Left cardiac atrium (tissue), 4 donors: Measurements from ENCODE around the gene PPFIA2. TPM values are rescaled to one million over a fixed set of nuclear protein-coding genes. Genes with fewer than 3 reads are reported as not detected.

Experiments used
- ATAC-seq, 2 donors: fragments of 200-7000 bp; cut with Tn5 transposase; one replicate each; pipeline ENCODE4 v1.9.1; 2020; ENCODE audit warnings: mild to moderate bottlenecking in 2 of 2, moderate library complexity in 2 of 2
- DNase-seq: peaks from one replicate; pipeline ENCODE4 v3.0.0-alpha.2; 2020
- intact Hi-C, 2 donors: fragments of 100-400 bp; cut with DNase I; formaldehyde crosslinking; loops; one replicate each; pipeline versions ENCODE4 v1.14.1 to v1.15.1; 2022 to 2023
- total RNA-seq, 2 donors: library from RNA; stranded (reverse); fragmentation: NEBNext Ultra II Directional; extraction: Animal tissue kit (Norgen Biotek cat#: 25700); gene quantifications; one replicate each; pipeline ENCODE4 v1.2.1, GENCODE V29; 2021
- donor health status: DM: no; HTN: yes; CAD: no.
- donor health status: DM: no; HTN: yes; CAD: no; lungs with severe emphysema.
- donor health status: DM: yes; HTN: yes; CAD: no.
- donor health status: Dilated cardiomyopathy.

PPFIA2 gene
- total RNA-seq, 2 donors from 2014 or later: 0.35 to 1.3 TPM

DNA sequence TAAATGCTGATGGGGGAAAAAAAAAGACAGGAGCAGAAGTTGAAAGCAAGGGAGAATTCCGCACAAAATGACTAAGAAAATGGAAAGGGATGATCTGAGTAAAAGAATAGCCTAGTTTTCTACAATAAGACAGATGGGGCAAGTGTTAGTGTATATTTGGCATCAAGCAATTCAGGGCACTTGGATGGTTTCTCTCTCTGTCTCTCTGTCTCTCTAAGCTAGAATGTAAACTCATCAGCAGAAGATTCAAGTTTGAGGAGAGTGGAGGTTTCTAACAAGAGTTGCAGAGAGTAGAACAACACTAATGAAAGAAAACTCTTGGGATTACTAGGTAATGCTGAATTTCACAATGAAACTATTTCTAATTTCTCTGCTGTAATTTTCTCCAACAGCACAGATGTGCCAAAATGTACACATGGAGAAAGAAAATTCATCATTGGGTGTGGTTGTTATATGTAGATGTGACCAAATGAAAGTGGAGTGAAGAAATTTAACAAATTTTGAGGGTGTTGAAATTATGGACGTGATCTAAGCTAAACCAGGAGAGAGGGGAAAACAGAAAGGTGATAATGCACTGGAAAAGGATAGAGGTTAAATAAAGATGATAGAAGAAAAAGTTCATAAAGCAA is 444.1 kb downstream of the PPFIA2 start:
- ATAC-seq (no peak), DNase-seq (no peak)
- intact Hi-C loops: no loop called here

DNA sequence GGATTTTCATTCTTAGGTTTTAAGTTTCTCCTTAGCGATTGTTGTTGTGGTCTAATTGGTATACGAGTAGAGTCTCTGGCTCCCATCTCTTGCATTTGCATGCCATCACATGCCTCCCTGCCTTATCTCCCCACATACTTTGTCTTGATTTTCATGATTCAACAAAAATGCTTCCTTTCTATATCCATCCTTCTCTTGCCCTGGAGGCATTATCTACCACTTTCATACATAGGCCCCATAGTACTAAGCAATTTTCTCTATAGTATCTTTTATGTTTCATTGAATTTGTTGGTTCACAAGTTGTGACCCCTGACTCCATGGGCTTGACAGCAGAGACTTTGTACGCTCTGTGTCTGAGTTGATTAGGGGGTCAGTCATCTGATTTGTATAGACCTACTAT is 455.2 kb downstream of the PPFIA2 start:
- DNase-seq (no peak), ATAC-seq (no peak)
- intact Hi-C loops: no loop called here

DNA sequence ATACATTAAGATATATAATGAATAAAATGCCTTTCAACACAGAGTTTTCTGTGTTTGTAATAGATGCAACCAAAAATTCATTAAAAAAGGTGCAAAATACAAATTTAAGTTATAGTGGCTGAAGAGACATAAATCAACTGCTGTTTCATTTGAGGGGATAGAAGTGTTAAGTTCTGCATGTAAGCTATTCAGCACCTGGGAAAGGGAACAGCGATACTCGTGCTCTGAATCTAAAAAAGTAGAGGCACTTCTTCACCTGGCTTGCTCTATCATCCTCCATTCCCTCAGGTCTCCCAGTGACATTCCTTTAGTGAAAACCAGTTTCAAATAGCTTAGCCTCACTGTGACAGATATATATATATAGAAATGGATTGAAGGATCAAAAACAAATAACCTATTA is 458.7 kb downstream of the PPFIA2 start:
- DNase-seq: no peak
- intact Hi-C loops: no loop called here
- no peak for ATAC-seq

DNA sequence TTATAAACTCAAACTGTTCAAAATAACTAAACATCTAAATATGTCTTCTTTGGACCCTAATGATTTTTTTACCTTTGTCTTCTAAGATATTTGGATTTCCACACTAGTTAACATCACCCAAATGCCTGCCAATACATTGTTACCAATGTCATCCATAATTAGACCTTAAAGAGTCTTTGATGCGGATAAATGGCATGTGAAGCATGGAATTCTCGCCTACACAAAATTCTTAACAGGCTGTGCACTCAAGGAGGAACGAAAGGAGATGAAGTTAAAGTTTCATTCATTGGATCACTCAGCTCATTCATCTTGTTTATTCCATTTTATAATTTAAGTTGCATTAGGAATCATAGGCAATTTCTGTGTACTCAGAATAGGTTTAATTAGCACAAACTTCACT is 461.5 kb downstream of the PPFIA2 start:
- DNase-seq (no peak), ATAC-seq (no peak)
- intact Hi-C loops: no loop called here

DNA sequence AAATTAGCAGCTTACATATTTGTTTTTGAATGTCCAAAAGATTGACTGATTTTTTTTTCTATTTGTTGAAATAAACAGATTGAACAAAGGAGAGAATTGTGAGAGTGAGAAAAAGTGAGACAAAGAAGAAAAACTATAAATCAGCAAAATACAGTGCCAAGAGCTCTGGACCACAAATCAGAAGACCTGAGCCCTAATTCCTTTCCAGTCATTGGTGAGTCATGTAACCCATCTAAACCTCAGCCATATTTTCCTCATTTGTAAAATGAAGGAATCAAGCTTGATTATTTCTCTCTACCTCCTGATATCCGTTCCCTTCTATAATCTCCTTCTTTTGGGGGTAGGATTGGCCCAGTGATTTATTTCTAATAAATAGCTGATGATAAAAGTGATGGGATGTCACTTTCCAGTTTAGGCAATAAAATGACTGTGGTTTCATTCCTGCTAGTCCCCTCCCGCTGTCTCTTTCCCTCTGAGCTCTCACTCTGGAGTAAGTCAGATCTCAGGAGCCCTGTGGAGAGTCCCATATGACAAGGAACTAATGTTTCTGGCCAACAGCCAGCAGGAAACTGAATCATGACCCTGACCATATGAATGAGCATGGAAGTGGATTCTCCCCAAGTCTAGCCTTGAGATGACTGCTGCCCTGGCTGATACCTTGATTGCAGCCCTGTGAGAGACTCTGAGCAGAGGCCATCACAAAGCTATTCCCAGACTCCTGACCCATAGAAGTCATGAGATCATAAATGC is 462.4 kb downstream of the PPFIA2 start:
- DNase-seq (no peak), ATAC-seq (no peak)
- intact Hi-C loops: no loop called here

DNA sequence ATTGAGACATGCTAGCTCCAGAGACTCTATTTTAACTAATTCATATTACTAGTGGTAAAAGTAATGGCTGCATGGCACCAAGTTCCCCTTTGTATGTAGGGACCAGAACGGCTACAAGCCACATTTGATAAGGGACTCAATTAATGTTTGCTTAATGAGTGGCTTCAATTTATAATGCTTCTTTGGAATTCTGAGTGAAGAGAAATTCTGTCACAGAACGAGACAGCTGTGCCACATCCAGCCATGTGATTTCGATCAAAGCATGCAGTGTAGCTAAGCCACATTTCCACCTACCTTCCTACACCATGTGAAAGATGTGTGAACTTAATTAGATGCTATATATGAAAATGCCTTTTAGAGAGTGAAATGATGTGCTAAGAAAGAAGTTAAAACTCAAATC is 463.9 kb downstream of the PPFIA2 start:
- no peak for ATAC-seq
- intact Hi-C loops: no loop called here
- no peak for DNase-seq

DNA sequence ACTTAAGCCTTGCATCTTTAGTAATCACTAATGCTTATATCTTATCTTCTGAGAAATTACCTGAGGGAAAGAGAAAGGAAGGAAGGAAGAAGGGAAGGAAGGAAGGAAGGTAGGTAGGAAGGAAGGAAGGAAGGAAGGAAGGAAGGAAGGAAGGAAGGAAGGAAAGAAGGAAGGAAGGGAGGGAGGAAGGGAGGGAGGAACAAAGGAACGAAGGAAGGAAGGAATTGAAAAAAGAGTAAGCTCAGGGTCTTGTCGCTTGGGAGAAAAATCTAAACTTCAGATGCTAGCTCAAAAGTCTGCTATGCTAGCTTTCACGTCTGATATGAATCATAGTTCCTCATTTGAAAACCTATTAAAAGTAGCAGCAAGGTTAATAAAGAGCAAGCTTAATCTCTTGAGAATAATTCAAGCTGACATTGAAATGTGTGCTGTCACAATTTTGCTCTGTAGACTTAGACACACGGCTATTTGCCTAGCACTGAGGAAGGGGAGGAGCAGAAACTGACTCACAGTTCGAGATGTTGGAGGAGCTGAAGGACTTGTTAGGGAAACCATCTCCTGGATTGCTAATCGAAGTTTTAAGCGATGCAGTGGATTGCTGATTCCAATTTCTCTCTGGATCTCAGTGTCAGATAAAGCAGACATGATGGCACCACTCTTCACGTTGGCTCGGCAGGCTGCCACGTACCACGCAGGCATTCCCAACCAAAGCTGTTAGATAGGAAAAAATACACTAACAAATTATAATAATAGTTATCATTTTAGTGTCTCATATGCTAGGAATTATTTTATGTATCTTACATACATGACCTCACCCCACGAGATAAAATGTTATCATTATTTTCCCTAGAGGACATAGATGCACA is 464.6 kb downstream of the PPFIA2 start:
- intact Hi-C loops: no loop called here
- no peak for DNase-seq

DNA sequence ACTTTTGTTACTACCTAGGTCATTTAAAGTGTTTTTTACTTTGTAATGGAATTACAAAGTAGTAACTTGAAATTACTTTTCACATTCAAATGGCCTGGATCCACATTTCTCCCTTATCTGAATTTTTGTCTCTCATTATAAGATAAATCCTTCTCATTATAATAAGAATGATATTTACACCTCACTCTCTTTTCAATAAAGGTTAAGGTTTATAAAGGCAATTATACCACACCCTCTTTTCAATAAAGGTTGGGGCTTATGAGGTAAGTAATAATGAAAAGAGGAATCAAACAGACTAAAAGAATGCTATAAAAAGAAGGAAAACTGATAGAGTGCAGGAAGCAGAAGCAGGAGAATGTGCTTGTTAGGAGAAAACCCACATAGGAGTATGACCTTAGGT is 470.5 kb downstream of the PPFIA2 start:
- no peak for ATAC-seq
- intact Hi-C loops: no loop called here
- no peak for DNase-seq

More for the DNA sequence above, 464.6 kb downstream of the PPFIA2 start:
- no peak for ATAC-seq

DNA sequence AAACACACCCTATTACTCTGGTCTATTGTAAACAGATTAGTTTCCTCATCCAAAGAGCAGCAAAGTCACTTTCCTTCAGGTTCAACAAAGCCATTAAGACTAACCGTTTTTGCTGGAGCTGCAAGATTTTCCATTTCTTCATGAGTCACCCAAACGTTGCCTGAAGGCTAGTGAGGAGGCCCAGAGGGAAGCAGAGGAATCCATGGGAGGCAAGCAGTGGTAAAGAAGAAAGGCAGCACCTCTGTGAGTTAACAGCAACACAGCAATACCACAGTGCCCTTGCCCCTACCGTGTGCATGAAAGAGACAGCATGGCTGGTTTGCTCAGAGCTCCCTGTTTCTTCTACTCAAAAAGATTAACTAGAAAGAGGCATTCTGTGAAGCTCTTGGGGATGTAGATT is 475.0 kb downstream of the PPFIA2 start:
- ATAC-seq (no peak), DNase-seq (no peak)
- intact Hi-C loops: no loop called here

DNA sequence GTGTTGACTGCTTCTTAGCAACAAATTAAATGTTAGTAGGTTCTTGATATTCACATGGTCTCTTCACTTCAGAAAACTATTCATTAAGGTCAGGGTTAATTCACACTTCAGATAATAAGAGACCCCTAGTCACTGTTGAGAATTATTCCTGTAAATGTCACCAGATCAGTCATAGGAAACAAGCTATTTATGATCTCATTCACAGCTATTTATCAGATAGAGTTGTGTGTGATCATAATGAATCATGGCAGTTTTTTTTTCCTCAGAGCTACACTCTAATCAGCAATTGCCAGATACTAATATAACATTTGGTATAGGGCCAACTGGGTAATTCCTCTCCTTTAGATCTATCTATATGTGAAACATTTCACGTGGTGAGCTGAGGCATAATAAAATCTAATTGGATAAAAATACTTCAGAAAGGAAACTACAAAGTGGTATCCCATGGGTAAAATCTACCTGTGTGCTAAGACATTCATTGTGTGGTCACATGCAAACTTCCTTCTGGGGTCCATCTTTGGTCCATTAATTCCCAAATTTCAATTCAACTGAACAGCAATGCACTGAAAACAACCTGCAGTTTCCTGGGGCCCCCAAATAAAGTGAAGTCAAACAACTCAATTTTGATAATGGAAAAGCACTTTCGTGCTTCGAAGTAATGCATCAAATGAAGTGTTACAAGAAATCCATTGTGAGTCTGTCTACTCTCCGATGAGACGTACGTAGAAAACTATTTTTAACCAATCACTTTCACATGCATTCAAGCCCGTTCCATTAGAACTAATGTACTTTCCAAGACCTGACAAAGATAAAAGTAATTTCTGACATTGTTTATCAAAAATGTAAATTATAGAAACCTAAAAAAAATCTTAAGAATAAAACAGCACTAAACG is 484.3 kb downstream of the PPFIA2 start:
- intact Hi-C loops: no loop called here
- ATAC-seq (no peak), DNase-seq (no peak)

DNA sequence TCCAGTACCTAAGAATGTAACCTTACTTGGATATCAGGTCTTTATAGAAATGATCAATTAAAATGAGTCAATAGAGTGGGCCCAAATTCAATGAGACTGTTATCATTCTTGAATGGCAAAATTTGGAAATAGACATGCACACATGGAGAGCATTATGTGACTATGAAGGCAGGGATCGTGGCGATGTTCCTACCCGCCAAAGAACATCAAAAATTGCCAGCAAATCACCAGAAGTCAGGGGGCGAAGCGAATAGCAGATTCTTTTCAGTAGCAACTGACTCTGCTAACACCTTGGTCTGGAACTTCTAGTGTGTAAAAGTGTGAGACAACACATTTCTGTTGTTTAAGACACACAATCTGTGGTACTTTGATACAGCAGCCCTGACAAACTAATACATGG is 488.8 kb downstream of the PPFIA2 start:
- intact Hi-C loops: no loop called here
- ATAC-seq: no peak
- DNase-seq: no peak

DNA sequence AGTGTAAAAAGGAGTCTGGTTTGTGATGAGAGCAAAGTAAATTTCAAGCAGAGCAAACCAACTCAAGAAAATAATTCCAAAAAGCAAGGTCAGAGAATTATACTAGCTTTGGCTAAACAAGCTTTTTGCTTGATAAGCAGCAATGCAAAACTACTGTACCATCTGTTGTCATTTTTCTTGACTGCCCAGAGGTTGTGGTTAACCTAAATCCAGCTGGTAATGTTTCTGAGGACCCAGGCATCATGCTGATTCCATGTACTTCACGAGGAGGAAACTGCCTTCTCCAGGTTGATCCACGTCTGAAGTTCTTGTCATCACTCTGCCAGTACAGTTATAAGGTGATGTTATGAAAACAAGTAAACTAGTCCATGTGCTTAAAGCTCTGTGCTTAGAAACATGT is 496.1 kb downstream of the PPFIA2 start:
- DNase-seq (no peak), ATAC-seq (no peak)
- intact Hi-C loops: no loop called here

DNA sequence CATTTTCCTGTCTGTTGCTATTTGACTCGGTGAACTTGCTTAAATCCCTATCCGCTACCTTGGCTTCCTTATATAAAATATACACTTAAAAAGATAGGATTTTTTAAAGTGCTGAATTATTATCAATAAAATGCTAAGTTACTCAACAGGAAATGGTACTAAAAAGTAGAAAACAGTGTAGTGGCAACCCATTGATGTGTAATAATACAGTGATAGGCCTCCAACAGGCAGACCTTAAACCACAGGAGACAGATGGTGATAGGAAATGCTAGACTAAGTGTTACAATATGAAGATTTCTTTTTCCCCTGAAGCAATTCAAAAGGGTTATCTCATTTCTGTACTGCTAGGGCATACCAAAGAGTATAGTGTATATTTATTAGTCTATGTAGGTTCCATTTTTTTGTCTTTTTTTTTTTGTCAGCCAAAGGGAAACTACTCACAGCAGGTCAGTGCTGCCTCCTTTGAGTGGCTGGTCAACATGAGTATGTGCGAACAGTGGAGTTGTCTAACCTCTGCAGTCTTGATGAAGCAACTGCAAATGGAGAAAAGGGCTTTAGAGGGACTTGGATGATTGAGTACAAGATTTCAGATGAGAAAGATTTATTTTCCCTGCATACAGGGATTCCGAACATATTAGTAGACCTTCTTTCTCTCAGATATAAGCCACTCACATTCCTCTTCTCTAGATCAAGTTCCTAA is 497.5 kb downstream of the PPFIA2 start:
- no peak for ATAC-seq
- intact Hi-C loops: no loop called here
- no peak for DNase-seq

DNA sequence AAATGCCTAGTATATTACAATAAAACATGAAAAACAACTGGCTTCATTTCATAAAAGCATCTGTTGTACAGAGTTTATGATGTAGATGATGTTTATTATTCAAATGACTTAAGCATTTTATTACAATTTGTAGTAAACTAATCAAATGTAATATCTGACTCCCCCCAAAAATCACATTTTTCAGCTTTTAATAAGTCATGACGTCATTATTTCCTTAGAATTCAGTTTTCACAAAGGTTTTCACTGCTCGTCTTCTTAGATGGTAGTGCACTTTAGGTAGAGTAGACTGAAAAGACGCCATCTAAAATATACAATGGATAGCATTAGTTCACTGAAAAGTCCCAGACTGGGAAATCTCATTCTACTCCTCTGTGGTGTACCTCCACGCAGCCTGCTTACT is 499.8 kb downstream of the PPFIA2 start:
- DNase-seq: no peak
- no peak for ATAC-seq
- intact Hi-C loops: no loop called here

DNA sequence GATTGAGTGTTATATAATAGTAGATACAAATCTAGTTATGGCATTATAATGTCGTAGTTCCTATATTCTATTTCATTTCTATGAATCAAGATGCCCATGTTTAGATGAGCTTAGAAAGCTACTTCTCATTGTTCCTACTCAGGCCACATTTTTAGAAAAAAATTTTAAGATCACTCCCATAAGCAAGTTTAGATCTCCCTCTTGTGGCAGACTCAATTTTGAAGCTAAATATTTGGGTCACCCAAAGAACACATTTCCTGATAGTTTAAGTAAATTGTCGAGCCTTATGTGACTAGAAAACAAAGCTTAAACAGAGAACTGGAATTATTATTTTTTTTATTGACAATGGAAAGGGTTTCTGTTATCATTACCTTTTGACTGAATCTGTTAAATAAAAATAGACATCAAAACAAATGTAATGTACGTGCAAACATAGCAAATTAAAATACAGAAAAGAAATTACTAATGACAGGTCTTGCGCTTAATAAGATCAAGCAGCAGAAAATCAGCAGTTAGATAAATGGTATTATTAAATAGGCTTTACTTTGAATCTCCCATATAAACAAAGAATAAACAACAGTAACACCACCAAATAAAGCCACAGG is 501.1 kb downstream of the PPFIA2 start:
- no peak for DNase-seq
- intact Hi-C loops: no loop called here
- ATAC-seq: no peak

DNA sequence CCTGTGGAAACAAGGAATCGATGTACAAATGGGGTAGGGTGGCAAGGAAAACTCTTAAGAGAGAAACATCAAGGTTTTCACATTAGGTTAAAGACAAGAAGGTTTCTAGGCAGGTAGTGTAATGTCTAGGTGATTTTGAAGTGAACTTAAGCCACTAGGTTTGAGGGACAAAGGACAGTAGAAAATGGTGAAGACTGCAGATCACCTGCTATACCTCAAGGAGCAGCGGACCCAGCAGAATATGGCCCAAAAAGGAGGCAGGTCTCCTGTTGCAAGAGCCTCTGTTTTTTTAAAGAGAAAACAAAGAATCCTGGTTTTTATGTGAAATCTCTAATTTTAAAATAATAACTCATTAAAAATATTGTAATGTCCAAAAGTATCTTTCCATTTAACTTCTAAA is 503.2 kb downstream of the PPFIA2 start:
- intact Hi-C loops: no loop called here
- ATAC-seq: no peak
- DNase-seq: no peak

DNA sequence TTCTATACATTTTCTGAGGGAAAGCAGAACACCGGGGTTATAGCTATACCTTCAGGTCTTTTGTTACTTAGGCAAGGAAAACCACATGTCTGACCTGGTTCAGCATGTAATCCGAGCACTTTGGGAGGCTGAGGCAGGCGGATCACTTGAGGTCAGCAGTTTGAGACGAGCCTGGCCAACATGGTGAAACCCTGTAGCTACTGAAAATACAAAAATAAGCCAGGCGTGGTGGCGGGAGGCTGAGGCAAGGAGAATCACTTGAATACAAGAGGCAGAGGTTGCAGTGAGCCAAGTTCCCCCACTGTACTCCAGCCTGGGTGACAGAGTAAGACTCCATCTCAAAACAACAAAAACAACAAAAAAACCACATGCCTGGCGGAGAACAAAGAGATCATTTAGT is 503.7 kb downstream of the PPFIA2 start:
- intact Hi-C loops: no loop called here
- DNase-seq: no peak
- no peak for ATAC-seq

DNA sequence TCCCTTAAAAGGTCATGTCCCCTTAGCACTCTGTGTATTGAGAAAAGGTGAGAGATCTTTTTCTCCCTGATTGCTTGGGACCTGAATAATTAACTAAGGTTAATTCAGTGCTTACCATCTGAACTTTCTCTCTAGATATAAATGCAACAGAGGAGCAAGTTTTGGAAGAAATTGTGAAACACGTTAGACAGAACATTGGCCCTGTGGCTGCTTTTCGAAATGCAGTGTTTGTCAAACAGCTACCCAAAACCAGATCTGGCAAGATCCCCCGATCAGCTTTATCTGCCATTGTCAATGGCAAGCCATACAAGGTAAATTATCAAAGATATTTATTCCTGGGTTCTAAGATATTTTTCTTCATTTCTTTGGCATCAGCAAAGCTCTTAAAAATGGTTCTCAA is 505.8 kb downstream of the PPFIA2 start:
- intact Hi-C loops: no loop called here
- DNase-seq (no peak), ATAC-seq (no peak)
